ENCODE results near the gene ALDH3A1.

The ALDH3A1 gene

GRCh38 chr17:19781488-19782458, 33.7 kb upstream of the ALDH3A1 start:
- no peak overlapping the region for H3K27ac ChIP-seq
- no peaks in the 10 kb centered on the region for H3K36me3 ChIP-seq (replicated peaks)
- H3K27me3 ChIP-seq (replicated peaks), result no peaks in the 10 kb centered on the region
- TF ChIP-seq, protein P1, sequence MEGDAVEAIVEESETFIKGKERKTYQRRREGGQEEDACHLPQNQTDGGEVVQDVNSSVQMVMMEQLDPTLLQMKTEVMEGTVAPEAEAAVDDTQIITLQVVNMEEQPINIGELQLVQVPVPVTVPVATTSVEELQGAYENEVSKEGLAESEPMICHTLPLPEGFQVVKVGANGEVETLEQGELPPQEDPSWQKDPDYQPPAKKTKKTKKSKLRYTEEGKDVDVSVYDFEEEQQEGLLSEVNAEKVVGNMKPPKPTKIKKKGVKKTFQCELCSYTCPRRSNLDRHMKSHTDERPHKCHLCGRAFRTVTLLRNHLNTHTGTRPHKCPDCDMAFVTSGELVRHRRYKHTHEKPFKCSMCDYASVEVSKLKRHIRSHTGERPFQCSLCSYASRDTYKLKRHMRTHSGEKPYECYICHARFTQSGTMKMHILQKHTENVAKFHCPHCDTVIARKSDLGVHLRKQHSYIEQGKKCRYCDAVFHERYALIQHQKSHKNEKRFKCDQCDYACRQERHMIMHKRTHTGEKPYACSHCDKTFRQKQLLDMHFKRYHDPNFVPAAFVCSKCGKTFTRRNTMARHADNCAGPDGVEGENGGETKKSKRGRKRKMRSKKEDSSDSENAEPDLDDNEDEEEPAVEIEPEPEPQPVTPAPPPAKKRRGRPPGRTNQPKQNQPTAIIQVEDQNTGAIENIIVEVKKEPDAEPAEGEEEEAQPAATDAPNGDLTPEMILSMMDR (IDR thresholded peaks at IDR 0.05; ENCODE audit: low read depth, low read length, missing control alignments), result no peak
- DNase-seq, result no peak
- H3K4me3 ChIP-seq (ENCODE audit: low read depth, low read length), result no peak overlapping the region
- in situ Hi-C loops (cut with HindIII; ENCODE audit: low pct_ligation_motif_present, low sequenced_read_pairs), result no loop called here

DNA sequence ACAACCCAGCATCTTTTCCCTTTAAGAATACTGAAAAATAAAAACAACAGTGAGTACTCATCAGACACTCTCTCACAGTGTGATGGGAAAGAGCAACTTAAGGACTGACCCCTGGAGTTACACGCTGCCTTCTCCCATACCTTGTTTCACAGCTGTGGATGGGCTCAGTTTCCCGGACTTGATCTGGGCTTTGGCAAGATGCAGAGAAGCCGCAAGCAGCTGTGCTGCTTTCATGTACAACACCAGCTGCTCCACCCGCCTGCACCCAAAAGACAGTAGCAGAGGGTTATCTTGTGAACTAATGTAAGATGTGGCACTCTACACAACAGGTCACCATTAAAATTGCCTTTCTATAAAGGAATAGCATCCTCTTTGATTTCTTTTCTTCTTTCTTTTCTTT, 32.7 kb upstream of the ALDH3A1 start:
- Histone ChIP-seq H3K27ac (no peak overlapping the region), H3K36me3 (replicated peaks) (no peaks in the 10 kb centered on the region), H3K4me3 (ENCODE audit: low read depth, low read length) (no peak overlapping the region), H3K27me3 (replicated peaks) (no peaks in the 10 kb centered on the region)
- TF ChIP-seq, protein P1 (IDR thresholded peaks at IDR 0.05; ENCODE audit: low read depth, low read length, missing control alignments), result no peak
- in situ Hi-C loops (cut with HindIII; ENCODE audit: low pct_ligation_motif_present, low sequenced_read_pairs), result no loop called here
- DNase-seq, result no peak

GRCh38 chr17:19773534-19773933, 25.4 kb upstream of the ALDH3A1 start:
- Histone ChIP-seq H3K36me3 (replicated peaks) (no peaks in the 10 kb centered on the region), H3K27ac (no peak overlapping the region), H3K4me3 (ENCODE audit: low read depth, low read length) (no peak overlapping the region), H3K27me3 (replicated peaks) (no peaks in the 10 kb centered on the region)
- TF ChIP-seq, protein P1 (IDR thresholded peaks at IDR 0.05; ENCODE audit: low read depth, low read length, missing control alignments), result no peak
- DNase-seq, result no peak
- in situ Hi-C loops (cut with HindIII; ENCODE audit: low pct_ligation_motif_present, low sequenced_read_pairs), result no loop called here

- no peak for DNase-seq
- Histone ChIP-seq H3K4me3 (ENCODE audit: low read depth, low read length) (no peak overlapping the region), H3K27ac (no peak overlapping the region), H3K27me3 (replicated peaks) (no peaks in the 10 kb centered on the region), H3K36me3 (replicated peaks) (no peaks in the 10 kb centered on the region)
- in situ Hi-C loops (cut with HindIII; ENCODE audit: low pct_ligation_motif_present, low sequenced_read_pairs), result no loop called here
- TF ChIP-seq, protein P1 (IDR thresholded peaks at IDR 0.05; ENCODE audit: low read depth, low read length, missing control alignments), result no peak
Measured at GRCh38 chr17:19771971-19772630, 24.0 kb upstream of the ALDH3A1 start.

GRCh38 chr17:19770985-19771735, 23.1 kb upstream of the ALDH3A1 start:
- TF ChIP-seq, protein P1 (IDR thresholded peaks at IDR 0.05; ENCODE audit: low read depth, low read length, missing control alignments), result no peak
- Histone ChIP-seq H3K36me3 (replicated peaks) (no peaks in the 10 kb centered on the region), H3K27me3 (replicated peaks) (no peaks in the 10 kb centered on the region), H3K4me3 (ENCODE audit: low read depth, low read length) (no peak overlapping the region), H3K27ac (no peak overlapping the region)
- DNase-seq, result no peak
- in situ Hi-C loops (cut with HindIII; ENCODE audit: low pct_ligation_motif_present, low sequenced_read_pairs), result no loop called here

All from brain microvascular endothelial cell (primary cell).